GM19438 (cell line): ENCODE data around the gene ELOVL5.
A peak's percentile ranks its signal among the peaks of the same experiment; 100 is the strongest.

ENCODE experiments used
- ATAC-seq: cut with Tn5 transposase; IDR thresholded peaks from one replicate; pipeline ENCODE4 v1.9.1; 2021; ENCODE audit warnings: low read depth; ENCODE audit not compliant: unreplicated experiment

Gene ELOVL5

DNA sequence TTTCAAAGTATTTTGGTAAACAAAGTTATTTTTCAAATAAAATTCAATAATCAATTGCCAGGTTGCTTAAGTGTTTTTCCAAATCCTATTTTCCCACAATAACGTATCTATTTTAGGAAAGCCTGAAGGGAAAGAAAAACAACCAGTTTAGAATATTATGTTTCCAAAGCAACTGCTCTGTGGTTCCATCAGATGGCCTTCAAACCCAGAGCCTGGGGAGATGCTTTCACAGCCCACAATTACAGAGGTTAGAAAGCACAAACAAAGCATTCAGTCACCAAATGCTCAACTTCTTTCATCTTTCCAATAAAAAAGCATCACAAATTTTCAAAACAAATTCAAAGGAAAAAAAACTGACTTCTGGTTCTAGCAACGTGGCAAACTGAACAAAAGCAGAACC, 66.0 kb downstream of the ELOVL5 start:
- no peak for ATAC-seq

DNA sequence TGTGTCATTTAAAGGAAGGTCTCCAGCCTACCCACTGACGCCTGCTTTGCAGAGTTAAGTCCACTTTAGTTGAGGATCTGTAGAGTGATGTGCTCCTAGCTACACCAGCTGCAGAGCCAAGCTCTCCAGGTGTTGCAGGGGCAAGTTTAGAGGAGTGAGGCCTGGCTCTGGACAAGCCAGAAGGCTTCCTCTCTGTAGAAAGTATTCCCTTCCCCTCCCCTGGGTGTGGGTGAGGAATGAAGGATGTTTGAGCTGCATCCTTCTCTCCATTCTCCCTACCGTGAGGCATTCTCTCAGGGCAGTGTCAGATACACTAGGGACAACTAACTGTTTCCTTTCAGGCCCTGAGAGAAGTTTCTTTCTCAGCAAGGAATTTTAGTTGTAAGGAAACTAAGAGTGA, 66.5 kb downstream of the ELOVL5 start:
- no peak for ATAC-seq

DNA sequence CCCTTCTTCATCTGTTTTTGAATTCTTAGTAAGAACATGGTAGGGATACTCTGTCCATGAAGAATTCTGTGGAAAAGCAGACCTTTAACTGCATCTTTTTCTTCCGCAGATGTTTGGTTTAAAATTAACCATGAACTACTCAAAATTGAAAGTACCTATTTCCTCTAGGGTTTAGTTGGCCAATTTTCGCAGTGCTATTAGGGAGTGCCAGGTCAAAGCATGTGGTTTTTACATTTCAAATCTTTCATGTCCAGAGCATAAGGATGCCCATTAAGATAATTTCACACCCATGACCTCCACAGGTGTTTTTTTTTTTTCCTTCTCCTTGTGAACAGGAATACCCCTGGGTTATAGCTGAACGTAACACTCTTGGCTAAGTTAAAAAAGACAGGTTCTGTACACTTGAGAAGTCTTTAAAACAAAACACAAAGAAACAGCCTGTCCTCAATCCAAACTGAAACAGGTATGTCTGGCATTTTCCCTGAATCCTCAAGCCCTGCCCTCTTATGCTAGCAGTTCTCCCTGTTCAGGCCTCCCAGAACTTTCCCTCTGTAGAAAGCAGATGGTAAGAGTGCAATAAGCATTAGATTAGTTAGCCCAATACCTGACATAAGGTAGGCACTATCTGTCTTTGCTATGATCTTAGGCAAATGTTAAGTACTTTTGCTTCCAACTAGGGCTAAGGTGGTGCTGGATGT, 67.1 kb downstream of the ELOVL5 start:
- peak; percentile 55 for ATAC-seq

DNA sequence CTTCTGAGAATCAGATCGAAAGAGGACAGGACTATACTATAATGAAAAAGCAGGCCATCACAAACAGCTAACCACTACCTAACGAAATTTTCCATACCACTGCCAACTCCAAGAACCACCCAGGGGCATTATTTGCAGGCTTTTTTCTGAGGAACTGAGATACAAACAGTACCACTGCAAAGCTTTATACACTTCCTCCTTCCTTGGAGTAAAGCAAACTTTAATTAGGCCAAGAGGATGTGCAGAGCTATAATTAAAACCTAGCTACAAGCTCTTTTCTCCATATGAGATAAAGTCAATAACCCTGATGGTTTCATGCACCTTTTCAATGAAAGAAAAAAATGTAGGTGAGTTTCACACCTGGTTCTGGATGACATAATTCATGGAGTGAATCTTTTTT, 68.5 kb downstream of the ELOVL5 start:
- no peak for ATAC-seq

DNA sequence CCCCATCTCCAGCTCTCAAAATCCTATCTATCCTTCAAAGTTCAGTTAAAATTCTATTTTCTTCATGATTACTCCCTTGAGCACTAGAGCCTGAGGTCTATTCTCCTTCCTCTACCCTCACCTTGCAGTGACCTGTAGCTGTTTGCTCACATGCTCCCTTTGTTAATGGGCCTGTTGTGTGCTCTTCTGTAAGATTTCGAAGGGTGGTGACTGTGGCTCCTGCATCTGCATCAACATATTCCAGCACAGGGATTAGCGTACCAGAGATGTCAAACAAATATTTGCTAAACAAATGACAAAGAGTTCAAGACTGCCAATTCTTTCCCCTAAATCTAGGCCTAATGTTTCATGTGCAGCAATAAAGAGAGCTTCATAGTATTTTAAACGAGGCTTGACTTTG, 69.5 kb downstream of the ELOVL5 start:
- no peak for ATAC-seq

DNA sequence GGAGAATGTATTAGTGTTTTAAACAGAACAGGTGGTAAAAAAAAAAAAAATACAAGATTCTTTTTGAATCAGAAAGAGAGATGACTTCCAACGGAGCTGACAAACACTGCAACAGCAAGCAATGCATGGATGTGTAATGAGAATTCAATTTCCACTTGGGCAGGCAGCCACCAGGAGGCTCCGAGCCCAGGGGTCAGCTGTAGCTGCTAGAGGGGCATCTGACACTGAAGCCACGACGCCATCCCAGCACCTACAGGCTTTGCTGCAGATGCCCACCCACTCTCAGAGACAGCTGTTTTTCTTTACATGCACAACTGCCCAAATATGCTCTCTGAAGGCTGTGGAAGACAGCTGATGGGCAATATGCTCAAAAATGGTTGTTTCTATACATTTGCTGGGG, 75.4 kb downstream of the ELOVL5 start:
- no peak for ATAC-seq

DNA sequence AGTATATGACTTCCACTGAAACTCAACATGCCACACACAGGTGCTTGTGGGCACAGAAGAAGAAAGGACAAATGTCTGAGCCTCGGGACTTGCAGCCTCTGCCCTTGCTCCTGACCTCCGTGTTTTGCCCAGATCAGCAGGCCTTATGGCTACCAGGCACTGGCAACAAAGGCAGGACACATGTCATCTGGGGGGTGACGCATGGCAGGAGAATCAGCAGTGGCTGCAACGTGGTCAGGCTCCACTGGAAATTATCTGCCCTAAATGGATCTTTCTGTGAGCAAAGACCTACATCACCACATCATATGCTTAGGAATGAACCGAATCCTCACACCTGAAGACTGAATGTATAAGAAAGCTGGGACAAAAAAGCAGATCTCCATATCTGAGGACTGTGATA, 78.9 kb downstream of the ELOVL5 start:
- ATAC-seq, result no peak

DNA sequence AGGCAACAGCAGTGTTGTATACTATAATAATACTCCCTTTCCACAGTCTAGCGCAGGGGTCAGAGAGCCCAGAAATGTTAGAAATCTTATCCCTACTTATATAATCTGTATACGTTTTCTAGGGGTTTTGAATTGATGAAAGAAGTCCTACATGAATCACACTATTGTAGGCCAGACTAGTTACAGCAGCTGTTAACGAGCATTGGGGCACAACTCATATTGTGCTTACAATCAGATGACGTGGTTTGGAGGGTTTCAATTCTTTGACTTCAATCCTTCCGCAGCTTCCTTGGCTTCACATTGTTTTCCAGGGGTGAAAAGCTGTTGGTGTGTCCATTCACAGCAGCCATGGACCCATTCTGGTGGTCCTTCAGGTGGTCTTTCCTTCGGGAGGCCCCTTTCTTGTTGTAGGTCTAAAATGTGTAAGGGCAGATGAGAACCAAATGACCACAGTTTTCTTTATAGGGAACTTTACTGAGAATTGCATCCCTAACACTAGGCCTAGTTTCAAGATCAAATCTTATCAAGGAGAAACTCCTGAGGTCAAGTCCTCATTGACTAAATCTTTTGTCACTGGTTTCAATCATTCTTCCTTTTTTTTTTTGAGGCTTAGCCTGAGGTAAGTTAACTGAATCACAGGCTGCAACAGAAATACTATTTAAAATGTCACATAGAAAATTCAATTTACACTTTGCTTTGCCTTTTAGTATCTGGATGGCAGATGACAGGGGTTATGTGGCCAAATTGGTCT, 79.7 kb downstream of the ELOVL5 start:
- ATAC-seq, result no peak

DNA sequence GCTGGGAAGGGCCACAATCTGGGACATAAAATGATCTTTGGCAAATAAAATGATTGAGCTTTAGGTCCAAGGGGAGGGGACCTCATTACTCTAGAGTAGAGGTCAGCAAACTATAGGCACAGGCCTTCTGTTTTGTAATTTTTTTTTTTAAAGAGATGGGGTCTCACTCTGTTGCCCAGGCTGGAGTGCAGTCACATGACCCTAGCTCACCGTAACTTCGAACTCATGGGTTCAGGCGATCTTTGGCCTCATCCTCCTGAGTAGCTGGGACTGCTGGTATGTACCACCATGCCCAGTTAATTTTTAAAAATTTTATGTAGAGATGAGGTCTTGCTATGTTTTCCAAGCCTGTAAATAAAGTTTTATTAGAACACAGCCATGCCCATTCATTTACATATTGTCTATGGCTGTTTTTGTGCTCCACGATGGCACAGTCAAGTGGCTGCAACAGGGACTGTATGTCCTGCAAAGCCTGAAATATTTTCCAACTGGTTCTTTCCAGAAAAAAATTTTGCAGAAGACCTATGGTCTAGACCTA, 82.1 kb downstream of the ELOVL5 start:
- no peak for ATAC-seq

DNA sequence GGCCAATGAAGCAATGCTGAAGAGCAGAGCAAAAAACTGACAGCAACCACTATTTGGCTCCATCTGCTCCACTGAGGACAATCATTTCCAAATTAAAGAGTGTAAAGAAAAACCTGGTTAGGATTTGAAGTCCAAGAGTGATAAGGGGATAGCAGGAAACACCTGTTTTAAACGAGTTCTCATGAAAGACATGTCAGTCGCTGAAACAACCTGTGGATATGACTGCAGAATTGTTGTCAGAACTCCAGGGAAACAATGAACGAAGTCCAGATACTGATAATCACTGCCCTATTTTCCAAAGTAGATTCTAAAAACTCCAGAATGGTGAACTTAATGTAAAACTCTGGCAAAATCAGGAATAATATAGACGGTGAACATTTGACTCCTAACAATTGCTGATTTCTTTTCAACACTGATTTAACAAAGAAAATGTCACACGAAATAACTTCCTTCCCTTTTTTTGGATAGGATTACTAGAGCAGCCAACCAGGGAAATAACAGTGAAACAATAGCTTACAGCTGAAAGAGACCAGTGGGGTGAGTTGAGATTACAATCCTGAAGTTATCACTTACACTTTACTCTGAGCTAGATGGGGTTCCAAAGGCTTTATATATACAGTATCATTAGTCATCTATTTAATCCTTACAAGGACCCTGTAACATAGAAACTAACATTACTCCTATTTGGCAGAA, 83.7 kb downstream of the ELOVL5 start:
- ATAC-seq, result no peak

DNA sequence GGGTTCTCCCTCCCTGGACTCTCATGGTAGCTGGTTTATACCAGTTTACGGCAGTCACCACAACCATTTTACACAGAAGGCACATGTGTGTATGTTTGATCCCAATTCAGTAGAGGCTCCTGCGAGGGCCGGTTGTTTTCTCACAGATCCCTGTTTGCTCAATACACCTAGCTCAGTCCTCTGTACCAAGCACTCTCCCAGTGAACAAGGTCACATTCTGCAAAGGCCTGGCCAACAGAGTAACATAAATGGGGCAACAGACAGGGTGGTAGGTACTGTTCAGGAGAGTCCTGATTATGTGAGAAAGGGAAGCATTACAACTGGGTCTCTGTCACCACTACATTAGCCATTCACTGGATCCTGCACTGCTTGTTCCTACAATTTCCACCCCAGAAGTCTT, 84.4 kb downstream of the ELOVL5 start:
- ATAC-seq, result no peak

DNA sequence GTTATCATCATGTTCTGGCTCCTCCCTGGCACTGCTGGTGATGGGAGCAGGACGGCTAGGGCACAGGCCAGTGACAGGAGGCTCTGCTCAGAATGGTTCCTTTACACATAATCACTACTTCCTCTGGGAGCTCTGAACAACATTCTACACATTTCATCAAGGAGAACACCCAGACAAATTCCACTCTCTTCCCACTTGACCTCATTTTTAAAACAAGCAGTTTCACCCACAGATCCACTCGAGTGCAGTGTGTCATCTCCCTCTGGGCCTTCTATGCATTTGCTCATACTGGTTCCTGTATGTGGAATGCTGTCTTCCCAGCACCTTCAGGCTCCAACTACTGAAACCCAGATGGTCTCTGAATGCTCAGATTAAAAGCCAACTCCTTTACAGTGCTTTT, 84.8 kb downstream of the ELOVL5 start:
- ATAC-seq, result no peak

DNA sequence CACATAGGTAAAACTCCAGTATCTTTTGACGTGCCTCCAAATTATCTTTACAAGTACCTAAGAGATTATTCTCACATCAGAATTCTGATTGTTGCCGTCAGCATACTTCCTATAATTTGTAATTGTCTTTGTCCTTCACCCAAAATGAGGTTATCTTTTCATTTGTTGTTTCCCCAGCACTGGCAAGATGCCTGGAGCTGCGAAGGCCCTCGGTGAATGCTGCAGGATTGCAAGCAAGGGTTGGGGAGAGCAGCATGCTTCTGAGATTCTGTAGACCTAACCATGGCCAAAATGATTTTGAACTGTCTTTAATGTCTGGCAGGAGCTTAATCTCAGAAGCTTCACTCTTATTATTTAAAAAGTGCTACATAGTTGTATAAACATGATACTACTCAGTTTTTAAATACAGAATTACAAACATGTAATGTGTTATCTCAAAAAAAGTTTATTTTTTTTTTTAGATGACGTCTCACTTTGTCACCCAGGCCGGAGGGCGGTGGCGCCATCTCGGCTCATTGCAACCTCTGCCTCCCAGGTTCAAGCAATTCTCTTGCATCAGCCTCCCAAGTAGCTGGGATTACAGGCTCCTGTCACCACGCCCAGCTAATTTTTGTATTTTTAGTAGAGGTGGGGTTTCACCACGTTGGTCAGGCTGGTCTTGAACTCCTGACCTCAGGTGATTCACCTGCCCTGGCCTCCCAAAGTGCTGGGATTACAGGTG, 88.7 kb downstream of the ELOVL5 start:
- ATAC-seq, result no peak

DNA sequence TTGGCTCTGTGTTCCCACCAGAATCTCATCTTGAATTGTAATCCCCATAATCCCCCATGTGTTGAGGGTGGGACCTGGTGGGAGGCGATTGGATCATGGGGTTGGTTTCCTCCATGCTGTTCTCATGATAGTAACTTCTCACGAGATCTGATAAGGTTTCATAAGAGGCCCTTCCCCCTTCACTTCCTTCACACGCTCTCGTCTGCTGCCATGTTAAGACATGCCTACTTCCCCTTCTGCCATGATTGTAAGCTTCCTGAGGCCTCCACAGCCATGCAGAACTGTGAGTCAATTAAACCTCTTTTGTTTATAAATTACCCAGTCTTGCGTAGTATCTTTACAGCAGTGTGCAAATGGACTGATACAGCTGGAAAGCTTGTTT, 90.0 kb downstream of the ELOVL5 start:
- ATAC-seq, result no peak

DNA sequence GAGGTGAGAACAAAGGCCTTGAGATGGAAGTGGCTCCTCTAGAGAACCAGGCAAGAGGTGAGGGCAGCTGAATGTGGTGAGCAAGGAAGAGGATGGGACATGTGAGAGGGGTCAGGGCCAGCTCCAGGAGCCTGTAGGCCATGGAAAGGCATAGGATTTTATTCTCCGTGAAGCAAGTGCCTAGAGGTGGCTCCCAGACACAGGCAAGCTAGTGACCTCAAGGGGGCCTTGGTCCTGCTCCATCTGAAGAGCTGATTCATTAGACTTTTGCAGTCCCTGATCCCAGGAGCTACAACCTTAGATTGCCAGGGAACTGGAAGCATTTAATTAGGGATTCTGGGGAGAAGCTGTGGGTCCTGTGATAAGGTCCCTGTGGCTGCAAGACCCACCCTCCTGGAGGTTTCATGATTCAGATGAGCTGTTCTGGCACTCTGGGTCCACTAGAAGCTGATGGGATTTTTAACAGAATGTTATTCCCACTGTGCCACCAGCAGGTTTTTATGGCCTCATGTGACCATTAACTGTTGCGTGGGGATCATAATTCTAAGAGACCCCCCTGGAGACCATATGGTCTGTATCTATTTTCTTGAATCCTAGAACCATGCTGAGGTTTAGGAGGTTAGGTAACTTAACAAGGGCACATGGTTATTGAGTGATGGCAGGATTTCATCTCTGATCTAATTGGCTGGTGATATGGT, 90.5 kb downstream of the ELOVL5 start:
- ATAC-seq, result no peak

DNA sequence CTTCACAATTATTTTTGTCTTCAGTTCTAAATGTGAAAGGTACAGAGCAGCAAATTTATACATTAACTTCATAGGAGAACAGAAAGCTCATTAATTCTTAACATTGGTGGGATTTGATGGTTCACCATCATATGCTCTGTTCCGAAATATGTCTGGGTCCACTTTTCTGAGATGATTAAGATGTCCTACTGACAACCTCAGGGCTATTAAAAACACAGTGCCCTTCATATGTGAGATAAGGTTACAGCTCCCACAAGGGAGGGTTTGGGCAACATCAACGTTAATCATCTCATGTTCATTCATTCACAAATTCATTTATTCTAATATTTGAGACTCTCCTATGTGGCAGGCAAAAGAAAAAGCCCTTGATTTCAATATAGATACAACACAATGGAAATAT, 91.2 kb downstream of the ELOVL5 start:
- ATAC-seq, result no peak

DNA sequence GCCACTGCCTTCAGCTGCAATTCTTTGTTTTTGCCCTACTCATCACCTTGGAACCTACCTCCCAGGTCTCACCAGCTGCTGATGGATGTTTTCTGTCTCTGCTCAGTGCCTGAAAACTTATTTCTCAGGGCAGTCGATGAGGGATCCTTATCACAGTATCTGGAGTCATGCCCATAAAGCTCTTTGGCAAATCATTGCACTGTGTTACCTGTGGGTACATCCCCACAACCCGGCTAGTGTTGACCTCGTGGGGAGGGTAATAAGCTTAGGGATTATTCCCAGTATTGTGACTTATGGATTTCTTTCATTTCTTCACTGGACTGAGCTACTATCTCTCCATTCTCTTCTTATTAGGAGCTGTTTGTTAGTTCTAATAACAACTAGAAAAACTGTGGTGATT, 91.7 kb downstream of the ELOVL5 start:
- ATAC-seq, result no peak

DNA sequence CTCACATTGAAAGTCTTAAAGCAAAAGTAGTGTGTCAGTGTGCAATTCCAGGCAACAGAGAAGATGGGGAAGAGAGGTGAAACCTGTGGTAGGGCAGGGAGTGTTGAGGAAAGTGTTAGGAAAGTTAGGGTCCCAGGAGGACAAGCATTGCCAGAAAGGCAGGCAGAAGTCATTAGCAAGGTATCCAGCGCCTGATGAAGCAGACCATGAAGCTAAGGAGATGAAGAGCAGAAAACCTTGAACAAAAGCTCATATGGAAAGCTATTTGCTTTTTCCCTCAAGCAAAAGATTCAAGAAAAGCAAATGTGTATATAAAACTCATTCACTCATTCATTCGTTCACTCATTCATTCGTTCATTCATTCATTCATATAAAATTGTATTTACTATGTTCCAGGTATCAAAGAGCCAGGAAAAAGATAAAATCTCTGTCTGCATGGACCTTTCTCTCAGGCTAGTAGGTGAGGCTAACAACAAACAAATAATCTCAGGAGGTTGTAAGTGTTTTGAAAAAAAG, 96.5 kb downstream of the ELOVL5 start:
- ATAC-seq, result no peak

DNA sequence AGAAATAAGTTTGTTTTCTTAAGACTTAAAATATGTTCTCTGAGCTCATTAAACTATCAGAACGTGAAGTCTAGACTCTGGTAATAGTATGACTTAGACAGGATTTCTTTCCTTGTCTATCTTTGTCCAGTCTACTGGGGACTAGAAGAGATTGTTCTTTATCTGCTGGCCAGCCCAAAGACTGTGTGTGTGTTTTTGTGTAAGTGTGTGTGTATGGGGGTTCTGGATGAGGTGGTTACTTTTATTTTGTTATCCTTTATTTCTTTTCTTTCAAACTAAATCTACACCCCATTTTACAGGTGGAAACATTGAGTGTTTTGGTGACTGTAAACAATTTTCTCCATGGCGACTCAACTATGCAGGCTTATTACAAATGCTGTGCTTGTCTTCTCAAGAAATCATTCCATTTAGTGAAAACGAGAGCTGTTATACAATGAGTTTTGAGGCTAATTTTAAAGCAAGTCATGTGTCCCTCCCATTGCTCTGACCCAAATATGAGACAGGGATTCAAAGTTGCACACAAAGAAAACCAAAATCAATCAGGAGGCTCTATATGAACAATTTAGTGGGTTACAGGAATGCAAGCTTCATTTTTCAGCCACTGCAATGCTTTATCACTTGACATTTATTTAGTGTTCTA, 97.6 kb downstream of the ELOVL5 start:
- ATAC-seq, result no peak
